Measurements from ENCODE around the gene ETFA.
A peak's percentile ranks its signal among the peaks of the same experiment; 100 is the strongest.

Gene ETFA

DNA sequence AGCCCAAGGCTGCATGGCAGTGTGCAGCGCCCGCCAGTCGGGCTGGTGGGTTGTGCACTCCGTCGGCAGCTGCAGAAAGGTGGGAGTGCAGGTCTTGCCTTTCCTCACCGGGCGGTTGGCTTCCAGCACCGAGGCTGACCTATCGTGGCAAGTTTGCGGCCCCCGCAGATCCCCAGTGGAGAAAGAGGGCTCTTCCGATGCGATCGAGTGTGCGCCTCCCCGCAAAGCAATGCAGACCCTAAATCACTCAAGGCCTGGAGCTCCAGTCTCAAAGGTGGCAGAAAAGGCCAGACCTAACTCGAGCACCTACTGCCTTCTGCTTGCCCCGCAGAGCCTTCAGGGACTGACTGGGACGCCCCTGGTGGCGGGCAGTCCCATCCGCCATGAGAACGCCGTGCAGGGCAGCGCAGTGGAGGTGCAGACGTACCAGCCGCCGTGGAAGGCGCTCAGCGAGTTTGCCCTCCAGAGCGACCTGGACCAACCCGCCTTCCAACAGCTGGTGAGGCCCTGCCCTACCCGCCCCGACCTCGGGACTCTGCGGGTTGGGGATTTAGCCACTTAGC, 29.6 kb upstream of the ETFA start:
- peak; percentile 62 for DNase-seq (ENCODE audit: low read depth, low spot score)

DNA sequence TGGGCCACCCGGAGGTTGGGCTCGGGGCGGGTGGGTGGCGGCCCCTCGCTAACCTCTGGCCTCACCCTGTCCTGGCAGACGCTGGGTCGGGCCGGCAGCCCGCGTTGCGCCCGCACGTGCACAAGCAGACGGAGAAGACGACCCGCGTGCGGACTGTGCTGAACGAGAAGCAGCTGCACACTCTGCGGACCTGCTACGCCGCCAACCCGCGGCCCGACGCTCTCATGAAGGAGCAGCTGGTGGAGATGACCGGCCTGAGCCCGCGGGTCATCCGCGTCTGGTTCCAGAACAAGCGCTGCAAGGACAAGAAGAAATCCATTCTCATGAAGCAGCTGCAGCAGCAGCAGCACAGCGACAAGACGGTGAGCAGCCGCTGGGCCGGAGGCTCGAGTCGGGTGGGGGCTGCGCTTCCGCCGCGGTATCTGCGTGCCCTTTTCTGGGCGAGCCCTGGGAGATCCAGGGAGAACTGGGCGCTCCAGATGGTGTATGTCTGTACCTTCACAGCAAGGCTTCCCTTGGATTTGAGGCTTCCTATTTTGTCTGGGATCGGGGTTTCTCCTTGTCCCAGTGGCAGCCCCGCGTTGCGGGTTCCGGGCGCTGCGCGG, 29.0 kb upstream of the ETFA start:
- DNase-seq (ENCODE audit: low read depth, low spot score): peak; percentile 65

DNA sequence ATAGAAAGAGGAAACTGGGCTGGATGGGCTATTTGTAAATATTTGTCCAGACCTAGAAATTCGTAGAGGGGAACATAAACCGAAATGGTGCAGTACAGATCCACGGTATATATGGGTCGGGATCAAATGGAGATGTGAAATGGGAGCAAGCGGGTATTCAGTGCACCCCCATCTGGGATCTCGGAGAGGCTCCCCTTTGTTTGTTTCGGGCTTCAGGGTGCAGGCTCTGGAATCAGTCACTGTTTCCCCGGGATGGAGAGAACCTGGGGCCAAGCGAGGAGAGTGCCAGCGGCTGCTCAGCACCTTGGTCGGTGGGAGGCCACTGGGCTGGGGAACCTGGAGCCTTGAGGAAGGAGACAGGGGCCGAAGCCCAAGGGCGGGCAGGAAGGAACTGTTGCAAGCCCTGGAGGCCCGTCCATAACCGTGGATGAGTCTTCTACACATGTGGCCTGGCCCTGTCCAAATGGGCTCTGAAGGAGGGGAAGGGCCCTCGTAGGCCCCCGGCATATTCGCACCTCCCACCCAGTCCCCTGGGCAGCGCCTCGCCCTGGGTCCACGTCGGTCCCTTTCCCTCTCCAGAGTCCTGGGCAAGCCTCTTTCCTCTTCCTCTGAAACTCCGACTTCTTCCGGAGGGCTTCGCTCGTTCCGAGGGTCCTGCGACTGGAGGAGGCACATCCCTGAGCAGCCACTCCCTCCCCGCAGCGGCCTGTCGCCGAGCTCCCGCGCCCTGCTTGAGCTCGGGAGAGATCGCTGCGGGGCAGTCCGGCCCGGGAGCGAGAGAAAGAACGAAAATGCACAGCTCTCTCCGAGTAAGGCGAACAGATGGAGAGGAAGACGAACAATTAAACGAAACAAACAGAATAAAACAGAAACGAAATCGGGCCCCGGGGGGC, 28.3 kb upstream of the ETFA start:
- peak; percentile 56 for DNase-seq (ENCODE audit: low read depth, low spot score)

DNA sequence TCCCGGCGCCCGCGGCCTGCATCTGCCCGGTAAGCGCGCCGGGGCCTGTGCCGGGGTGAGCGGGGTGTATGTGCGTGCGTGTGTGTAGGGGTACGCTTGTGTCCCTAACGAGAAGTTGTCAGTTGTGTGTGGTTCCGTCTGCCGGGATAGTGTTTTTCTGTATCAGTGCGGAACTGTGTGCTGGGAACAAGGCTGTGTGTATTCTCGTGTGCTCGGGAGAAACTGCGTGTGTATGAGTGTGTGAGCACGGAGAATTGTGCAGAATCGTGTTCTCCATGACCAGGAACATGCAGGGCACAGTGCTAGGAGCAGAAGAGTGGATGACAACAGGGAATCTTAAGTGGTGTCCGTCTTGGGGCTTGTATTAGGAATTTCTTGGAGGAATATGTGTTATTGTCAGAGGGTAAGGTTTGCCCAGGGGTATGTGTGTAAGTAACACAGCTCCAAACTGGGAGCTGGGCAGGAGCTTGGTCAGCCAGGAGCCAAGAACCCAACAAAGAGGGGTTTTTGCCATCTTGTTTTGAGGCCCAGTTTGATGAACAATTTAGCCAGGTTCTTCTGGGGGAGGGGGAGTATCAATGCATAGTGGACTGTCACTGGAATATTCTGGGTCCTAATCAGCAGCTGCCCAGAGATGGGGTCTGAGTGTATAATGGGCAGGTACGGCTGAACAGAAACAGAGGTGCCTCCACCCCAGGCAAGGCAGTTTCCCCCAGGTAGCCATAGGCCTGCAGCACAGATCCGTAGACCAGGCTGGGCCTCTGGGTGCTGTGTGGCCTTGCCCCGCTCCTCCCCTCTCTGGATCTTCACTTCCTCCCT, 27.4 kb upstream of the ETFA start:
- peak; percentile 10 for DNase-seq (ENCODE audit: low read depth, low spot score)

DNA sequence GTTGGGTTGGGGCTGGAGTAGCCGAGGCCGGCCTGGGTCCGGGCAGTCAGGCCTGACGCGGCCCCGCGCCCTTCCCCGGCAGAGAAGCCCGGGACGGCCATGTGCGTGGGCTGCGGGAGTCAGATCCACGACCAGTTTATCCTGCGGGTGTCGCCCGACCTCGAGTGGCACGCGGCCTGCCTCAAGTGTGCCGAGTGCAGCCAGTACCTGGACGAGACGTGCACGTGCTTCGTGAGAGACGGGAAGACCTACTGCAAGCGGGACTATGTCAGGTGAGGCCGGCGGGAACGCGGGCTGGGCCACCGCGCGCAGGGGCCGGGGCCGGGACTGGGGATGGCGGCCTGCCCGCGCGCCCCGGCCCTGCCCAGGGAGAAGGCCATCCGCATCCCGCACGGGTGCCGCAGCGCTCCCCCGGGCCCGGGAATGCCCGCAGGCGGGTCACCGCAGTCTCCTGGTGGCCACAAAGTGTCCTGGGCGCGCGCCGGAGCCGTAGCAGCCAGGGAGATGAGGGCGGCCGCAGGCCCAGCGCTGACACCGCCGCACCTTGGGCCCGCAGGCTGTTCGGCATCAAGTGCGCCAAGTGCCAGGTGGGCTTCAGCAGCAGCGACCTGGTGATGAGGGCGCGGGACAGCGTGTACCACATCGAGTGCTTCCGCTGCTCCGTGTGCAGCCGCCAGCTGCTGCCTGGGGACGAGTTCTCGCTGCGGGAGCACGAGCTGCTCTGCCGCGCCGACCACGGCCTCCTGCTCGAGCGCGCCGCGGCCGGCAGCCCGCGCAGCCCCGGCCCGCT, 26.6 kb upstream of the ETFA start:
- DNase-seq (ENCODE audit: low read depth, low spot score): peak; percentile 64

DNA sequence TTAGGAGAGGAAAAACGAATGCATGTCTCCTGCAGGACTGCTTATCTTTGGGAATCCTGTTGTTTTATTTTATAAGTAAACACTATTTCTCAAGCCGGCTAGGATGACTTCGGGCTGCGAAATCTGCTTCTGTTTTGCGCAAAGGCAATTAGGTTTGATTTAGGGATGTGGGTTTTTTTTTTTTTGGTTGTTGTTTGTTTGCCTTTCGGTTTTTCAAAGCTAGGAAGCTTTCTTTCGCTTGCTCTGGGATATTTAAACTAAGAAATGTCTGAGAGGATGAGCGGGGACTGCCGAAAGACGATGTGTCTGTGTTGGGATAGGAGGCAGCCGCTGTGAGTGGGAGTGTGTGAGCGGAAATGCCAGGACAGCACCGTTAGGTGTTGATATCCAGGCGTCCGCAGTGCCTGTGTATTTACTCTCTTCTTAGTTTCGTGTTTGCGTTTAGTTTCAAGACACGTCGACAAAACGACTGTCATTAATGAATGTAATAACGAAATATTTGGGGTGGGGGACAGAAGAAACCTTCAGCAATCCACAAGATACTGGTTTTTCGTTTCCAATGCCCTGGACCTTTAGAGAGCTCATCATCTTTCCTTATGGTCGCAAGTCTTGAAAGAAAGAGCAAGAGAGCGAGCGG, 25.9 kb upstream of the ETFA start:
- peak; percentile 31 for DNase-seq (ENCODE audit: low read depth, low spot score)

DNA sequence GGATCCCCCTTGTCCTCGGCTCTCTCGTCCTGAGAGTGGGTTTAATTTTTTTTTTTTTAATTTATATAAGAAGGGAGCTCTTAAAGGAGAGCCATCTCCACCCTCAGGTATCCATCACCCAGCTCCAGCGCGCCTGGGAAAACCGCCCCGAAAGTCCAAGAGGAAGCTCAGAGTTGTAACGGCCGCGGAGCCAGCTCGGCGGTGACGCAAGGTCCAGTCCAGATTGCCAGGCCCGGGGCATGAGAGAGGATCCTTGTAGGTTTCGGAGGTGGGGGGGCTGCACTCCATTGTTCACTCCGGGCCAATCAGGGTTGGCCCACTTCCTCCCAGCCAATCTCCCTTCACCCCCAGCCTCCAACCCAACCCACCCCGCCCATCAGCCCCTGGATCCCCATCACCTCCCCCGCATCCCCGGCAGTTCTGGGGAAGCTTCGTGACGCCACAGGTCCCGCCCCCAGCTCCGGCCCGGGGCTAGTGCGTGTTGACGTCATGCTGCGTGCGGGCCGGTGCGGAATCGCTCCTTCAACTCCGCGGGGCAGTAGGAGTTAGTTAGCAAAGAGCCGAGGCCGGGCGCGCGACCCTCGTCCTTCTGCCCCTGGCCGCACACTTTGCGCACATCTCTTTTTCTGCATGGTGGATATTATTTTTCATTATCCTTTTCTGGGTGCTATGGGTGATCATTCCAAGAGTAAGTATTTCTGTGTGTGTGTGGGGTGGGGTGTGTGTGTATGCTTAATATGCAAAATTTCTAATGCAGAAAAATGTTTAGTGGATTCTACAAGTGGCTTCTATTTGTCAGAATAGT, 25.2 kb upstream of the ETFA start, which contains the start of gene ISL2:
Gene ISL2, plus strand, starts transcription at position 520 of the 805 bp plus-strand sequence. Its CDS starts 111 bp downstream, at position 631.
- peak; percentile 58 for DNase-seq (ENCODE audit: low read depth, low spot score)

DNA sequence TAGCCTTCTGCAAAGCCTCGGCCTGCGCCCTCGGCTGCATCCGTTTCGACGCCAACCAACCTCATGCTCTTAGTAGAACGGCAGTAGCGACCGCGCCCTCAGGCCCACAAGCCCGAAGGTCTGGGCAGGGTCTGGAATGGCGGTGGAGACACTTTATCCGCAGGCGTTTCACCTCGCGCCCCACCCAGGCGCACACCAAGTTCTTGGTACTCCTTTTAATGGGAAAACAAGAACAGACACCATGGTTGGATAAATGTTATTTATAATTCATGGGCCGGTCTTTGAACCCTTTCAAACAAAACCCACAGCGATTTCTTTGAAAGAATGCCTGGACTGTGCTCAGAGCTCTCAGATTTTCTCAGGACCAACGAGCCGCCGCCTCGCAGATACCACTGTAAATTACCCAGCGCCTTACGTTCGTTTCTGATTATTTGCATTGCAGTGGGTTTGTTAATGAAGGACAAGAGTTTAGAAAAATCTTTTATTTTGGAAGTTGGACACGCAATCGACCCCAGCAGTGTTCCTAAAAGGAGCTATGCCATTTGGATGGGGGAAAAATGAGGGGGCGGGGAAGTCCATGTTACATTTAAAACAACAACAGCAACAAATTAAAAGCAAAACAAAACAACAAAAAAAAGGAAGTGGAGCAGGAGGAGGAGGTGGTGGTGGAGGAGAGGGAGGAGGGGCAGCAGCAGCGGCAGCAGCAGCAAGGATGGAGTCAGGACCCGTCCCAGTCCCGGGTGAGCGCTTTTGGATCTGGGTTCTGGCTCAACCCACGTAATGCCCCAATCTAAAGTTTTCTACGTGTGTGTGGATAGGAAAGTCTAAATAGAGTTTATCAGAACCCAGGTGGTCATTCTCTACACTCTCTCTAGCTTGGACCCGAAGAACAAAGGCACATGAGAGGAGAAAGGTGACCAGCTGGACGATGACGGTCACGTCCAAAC, 24.3 kb upstream of the ETFA start:
- DNase-seq (ENCODE audit: low read depth, low spot score): peak; percentile 64

DNA sequence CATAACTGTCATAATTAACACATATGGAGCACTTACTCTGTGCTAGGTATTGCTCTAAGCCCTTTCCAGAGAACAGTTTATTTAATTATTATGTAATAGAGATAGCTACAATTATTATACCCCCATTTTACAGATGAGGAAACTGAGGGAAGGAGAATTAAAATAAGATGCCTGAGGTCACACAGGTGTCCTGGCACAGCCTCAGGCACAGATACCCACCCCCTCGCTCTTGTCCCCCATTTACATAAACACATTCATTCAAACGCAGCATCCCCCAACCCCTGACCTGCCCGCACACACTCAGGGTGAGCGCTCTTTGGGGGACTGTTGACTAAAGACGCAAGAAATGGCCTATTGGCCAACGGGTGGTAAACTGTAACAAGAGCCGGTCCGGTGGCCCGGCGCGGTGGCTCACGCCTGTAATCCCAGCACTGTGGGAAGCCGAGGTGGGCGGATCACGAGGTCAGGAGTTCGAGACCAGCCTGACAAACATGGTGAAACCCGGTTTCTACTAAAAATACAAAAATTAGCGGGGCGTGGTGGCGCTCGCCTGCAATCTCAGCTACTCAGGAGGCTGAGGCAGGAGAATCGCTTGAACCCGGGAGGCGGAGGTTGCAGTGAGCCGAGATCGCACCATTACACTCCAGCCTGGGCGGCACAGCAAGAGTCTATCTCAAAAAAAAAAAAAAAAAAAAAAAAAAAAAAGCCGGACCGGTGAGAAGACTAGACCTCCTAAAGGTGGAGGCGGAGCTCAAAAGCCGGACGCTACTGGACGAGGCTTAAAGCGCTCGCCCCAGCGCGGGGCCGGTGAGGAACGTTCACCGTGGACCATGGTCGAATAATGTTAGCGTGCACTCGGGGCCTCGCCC, 23.4 kb upstream of the ETFA start:
- no peak for DNase-seq (ENCODE audit: low read depth, low spot score)

DNA sequence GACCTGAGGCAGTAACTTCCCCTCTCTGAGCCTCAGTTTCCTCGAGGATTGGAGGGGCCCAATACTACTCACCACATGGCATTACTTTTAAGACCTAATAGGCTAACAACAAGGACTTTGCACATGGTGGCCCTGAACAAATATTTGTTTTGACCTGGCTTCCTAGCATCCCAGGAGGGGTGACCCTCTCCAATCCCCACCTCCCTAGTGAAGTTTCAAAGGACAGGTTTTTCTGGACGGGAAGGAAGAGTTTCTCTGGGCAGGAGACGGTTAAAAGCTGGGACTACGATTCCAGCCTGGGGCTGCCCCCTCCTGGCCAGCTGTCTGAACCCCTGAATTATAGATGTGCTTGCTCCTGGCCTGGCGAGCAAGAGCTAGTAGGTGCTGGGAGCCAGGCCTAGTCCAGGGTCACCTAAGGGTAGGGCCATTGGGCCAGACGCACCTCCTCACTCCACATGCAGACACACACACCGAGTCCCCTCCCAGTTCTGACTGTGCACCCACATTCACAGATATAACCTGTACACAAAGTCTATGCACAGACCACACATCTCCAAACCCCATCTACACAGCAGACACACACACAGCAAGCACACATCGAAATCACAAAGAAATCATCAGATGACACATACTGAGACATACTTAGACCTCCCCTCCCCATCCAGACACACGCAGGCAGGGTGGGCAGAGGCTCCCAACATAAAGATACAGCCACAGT, 22.6 kb upstream of the ETFA start:
- peak; percentile 57 for DNase-seq (ENCODE audit: low read depth, low spot score)

DNA sequence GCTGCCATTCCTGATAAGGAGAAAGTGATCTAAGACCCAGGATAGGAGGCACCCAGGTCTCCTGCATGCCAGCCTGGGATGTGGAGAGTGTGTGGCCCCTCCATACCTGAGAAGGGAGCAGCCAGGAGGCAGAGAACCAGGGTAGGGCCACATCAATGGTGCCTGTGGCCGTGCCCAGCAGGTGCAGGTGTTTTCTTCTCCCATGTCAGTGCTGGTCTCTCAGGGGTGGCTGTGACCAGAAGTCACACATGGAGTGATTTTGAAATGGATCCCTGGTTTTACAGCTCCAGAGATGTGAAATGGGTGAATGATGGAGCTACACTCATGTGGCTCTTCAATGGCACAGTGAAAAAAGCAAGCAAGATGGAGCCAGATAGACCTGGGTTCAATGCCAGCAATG, 22.0 kb upstream of the ETFA start:
- no peak for DNase-seq (ENCODE audit: low read depth, low spot score)

DNA sequence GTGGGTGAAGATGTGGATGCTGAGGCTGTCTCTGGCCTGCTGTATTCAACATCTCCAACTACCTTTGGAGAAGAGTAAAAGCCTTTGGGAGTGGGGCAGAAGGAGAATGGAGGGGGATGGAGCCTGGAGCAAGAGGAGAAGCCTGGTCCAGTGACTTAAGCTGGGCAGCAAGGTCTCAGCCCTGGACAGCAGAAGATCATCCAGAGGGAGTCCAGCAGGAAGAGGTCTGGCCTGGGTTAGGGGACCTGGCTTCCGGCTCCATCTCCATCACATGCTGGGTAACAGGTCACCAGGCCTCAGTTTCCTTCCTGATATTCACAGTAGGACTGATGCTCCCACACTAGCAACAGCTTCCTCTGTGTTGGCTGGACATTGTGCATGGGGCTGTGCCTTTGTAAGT, 21.5 kb upstream of the ETFA start:
- no peak for DNase-seq (ENCODE audit: low read depth, low spot score)

DNA sequence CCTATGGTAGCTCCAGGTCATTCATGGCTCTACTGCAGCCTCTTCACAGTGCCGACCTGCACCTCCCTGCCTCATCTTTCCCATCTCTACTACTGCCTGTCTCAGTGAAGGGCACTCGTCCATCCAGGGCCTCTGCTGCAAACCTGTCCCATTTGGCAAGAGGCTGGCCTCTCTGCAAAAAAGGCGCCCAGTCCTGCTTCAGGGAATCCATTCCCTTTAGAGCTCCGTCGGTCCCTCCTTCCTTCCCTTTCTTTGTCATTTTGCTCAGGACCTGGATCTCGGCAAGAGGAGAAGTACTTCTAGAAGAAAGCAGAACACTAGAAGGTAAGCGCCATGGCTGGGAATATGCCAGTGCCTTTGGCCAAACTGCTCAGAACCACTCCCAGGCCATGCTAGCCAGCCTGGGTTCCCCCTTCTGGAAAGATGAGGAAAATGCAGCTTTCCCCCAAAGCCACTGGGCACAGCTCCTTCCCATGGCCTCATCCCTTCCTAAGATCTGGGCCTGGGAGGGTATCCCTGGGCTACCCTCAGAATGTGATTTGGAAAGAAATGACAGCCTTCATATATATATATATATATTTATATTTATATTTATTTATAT, 18.9 kb upstream of the ETFA start:
- DNase-seq (ENCODE audit: low read depth, low spot score): peak; percentile 72

DNA sequence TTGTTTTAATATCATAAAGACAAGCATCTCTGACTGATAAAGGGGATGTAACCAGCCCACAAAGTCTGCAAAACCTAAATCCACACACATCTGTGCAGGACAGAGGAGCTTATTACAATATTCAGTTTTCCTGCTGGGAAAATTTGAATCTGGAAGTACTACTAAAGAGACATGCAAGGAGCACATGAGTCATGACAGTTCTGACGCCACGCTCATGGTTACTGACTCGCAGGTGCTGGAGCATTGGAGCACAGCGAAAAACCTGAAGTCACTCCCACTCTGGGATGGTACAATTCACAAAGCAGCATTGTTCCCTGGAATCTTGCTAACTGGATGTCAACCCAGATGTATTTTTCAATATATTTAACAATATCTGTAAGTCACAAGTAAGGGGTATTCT, 17.7 kb upstream of the ETFA start:
- DNase-seq (ENCODE audit: low read depth, low spot score): no peak

DNA sequence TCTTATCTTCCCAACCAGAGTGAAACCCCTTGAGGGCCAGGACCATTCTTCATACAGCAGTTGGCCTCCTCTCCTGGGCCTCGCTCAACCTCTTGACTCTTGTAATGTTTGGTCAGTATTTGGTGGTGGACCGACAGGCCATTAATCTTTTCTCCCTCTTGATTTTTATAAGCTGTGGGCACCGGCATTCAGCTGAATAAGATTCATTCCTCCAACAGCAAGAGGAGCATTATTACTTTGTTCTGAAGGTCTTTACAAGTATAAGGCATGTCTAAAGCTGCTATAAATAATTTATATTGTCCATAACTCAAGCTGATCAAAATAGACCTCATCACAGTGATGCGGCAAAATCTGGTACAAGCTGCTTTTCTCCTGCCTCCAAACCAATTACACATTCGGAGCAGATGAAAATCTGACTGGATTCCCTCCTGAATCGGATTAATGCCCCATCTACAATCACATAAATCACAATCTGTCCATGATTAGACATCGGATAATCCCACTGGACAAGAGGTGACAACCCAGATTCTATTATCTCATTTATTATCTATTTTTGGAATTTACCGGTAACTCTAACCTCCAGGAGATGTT, 16.9 kb upstream of the ETFA start:
- DNase-seq (ENCODE audit: low read depth, low spot score): no peak
